AG04449 (cell line): ENCODE results near the gene PDLIM4.
A peak's percentile ranks its signal among the peaks of the same experiment; 100 is the strongest.

Source experiments
- CTCF ChIA-PET: fragments of 350-600 bp; formaldehyde crosslinking; extraction: SDS; loops from one replicate; lab custom pipeline; 2021; ENCODE audit warnings: antibody characterized with exemption; lab: Yijun Ruan, JAX
- POLR2A ChIA-PET: fragments of 400-600, 350-600 bp; formaldehyde crosslinking; extraction: SDS; loops from one replicate; lab custom pipeline; 2020; ENCODE audit warnings: antibody characterized with exemption, inconsistent platforms; lab: Yijun Ruan, JAX
- DNase-seq: peaks from one replicate; pipeline ENCODE4 v3.0.0-alpha.2; 2010; ENCODE audit warnings: low read depth, low spot score
- H3K4me3 ChIP-seq: 2 replicates; pipeline ENCODE4 v1.5.1; 2011; ENCODE audit warnings: low read depth, mild to moderate bottlenecking, control low read depth, low read length
- CTCF ChIP-seq: IDR thresholded peaks from one replicate; pipeline ENCODE4 v1.5.1; 2011; ENCODE audit warnings: mild to moderate bottlenecking, moderate library complexity, low read length, control low read depth, inconsistent platforms; ENCODE audit not compliant: insufficient read depth; ENCODE audit errors: missing control alignments

Gene PDLIM4

GRCh38 chr5:132258102-132259068 lies 889 bp downstream of the PDLIM4 start:
- peak overlapping the region; percentile 79 for H3K4me3 ChIP-seq
- TF ChIP-seq CTCF, result no peak
- no peak for DNase-seq
- CTCF ChIA-PET, result interaction anchor here (0.9 to 21.8 kb wide), 3 partner anchors 15 to 128 kb away, joined by 3 to 416 read pairs (median 36); no protein-coding TSS in a partner anchor
- POLR2A ChIA-PET, result interaction anchor here (0.9 to 1.1 kb wide), 5 partner anchors 20 to 43 kb away, joined by 3 to 6 read pairs (median 3); partner anchors contain the start of gene SLC22A4

- DNase-seq, result peak; percentile 62
- ChIA-PET CTCF (interaction anchor here (0.9 to 21.8 kb wide), 3 partner anchors 14 to 127 kb away, joined by 3 to 416 read pairs (median 36); no protein-coding TSS in a partner anchor), POLR2A (interaction anchor here (0.6 to 2.6 kb wide), 8 partner anchors 13 to 236 kb away, joined by 3 to 9 read pairs (median 4); partner anchors contain the start of genes P4HA2 and SLC22A4)
- TF ChIP-seq CTCF, result no peak
- peak overlapping the region; percentile 79 for H3K4me3 ChIP-seq
Observed at GRCh38 chr5:132259069-132259851, 1.8 kb downstream of the PDLIM4 start.

GRCh38 chr5:132260051-132260450 lies 2.6 kb downstream of the PDLIM4 start:
- ChIA-PET CTCF (interaction anchor here (1.4 to 21.8 kb wide), 3 partner anchors 13 to 34 kb away, joined by 3 to 416 read pairs (median 36); partner anchors contain the start of gene SLC22A4), POLR2A (interaction anchor here (2.6 kb wide), 1 partner anchor 32 kb away, joined by 9 read pairs; the partner anchor contains the start of gene P4HA2)
- TF ChIP-seq CTCF, result no peak
- H3K4me3 ChIP-seq, result peak overlapping the region; percentile 79
- no peak for DNase-seq

GRCh38 chr5:132260714-132261551 lies 3.4 kb downstream of the PDLIM4 start:
- POLR2A ChIA-PET, result interaction anchor here (1.0 to 2.6 kb wide), 2 partner anchors 33 to 36 kb away, joined by 3 to 9 read pairs; partner anchors contain the start of gene P4HA2
- H3K4me3 ChIP-seq, result no peak overlapping the region; the same call in 1 of the 2 replicates
- CTCF ChIA-PET, result interaction anchor here (0.6 to 21.8 kb wide), 6 partner anchors 9 to 71 kb away, joined by 3 to 416 read pairs (median 4); partner anchors contain the start of gene SLC22A4
- DNase-seq, result peak; percentile 51
- TF ChIP-seq CTCF, result no peak
